HL-60/S4 treated with phorbol 12-myristate 13-acetate at 8.2 ng/mL for 4 days and 3 days (cell line): ENCODE measurements around the gene SCARB1.
"Not testable (repeated sequence)": the region's sequence is repeated elsewhere in the genome, so short reads cannot be mapped to it uniquely, and the experiment has no call there.

ENCODE experiments used
- in situ Hi-C: fragments of 300-500 bp; cut with MboI; formaldehyde crosslinking; loops from 2 replicates; pipeline ENCODE4 v1.15.0; 2022; ENCODE audit warnings: low sequenced_read_pairs

SCARB1 gene

GRCh38 chr12:124863416-124864325 is at the start of gene SCARB1:
Gene SCARB1, minus strand, starts transcription at chr12:124863864. Its CDS starts 144 bp downstream, at chr12:124863720.
- in situ Hi-C loops, result no loop called here

- in situ Hi-C loops, result not testable (repeated sequence)
These were observed 49.0 kb upstream of the SCARB1 start for GRCh38 chr12:124912529-124913287.

DNA sequence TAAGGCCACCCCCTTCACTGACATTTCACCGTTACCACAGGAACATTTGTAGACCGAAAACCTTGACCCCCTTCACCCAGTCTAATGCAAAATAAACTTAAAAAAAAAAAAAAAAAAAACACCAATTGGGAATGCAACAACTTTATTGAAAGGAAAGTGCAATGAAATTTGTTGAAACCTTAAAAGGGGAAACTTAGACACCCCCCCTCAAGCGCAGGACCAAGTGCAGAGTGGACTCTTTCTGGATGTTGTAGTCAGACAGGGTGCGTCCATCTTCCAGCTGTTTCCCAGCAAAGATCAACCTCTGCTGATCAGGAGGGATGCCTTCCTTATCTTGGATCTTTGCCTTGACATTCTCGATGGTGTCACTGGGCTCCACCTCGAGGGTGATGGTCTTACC is 47.9 kb upstream of the SCARB1 start:
- in situ Hi-C loops, result not testable (repeated sequence)

DNA sequence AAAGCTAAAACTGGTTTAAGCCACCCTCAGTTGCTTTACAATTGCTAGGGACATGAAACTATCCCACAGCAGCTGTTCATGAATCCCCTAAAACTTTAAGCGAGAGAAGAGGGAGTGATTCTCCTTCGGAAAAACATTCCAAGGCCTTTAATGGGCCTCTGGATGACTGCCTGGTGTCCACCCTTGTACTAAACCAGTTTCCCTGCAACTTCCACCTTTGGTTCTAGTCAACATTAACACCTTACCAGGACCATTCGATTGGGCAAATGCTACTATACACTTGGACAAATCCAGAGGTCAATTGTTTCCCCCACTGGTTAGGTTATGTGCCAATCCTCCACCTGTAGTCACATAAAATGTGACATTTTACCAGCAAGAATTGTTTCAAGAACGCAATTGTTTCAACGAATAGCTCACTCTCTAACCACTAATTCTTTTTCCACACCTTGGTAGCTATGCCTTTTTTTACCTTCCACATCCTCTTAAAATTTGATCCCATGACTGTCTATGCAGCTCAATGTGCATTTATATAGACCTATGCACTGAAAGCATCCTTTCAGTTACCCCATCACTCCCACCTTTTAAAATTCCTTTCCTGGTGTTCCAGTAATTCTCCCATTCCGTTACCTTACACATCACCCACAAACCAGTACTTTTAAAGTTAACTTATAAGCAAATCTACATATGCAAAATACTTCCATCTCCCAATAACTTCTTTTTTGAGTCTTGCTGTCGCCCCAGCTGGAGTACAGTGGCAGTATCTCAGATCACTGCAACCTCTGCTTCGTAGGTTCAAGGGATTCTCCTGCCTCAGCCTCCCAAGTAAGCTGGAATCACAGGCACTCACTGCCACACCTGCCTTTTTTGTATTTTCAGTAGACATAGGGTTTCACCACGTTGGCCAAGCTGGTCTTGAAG is 47.2 kb upstream of the SCARB1 start:
- in situ Hi-C loops, result no loop called here

DNA sequence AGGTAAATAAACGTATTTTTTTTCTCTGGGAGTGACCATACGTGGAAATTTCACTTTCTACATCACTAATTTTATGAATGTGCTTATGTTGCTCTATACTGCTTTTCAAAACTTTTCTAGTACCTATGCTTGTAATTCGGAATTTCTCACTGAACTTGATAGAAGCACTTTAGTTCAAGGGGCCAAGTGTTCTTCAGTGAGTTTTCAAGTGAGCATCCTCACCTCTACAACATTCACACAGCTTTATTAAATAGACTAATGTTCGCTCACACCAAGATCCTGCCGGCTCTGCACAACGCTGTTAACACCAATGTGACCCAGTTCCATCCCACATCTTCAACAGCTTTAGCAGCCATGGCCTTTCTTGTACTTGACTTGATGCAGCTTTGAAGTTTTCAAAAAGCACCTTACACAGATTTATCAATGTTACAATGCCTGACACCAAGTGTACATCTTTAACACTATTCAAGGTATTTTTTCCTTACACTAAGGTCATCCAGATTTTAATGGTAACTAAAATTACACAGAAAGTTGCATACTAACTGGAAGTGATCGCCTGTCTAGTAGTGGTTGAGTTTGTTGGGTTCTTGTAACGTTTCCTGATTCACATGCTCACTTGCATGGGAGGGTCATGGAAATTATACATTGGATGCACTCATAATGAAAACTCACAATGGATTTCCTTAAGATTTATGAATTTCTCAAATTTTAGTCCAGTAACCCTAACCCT is 46.3 kb upstream of the SCARB1 start:
- in situ Hi-C loops, result no loop called here

- in situ Hi-C loops, result no loop called here
These were observed 43.1 kb upstream of the SCARB1 start for GRCh38 chr12:124906606-124907261.

GRCh38 chr12:124904306-124905098 is 40.8 kb upstream of the SCARB1 start:
- in situ Hi-C loops, result no loop called here

DNA sequence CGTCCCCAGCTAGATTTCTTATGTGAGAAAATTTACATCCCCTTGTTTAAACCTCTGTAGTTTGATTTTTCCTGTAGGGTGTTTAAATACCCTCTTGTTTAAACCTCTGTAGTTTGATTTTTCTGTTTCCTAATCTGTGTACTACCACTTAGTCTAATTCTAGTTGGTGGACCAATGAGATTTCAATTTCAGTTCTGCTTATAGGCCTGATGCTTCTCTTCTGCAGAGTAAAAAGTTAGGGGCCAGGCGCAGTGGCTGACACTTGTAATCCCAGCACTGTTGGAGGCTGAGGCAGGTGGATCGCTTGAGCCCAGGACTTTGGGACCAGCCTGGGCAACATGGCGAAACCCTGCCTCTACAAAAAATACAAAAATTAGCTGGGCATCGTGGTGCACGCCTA is 39.3 kb upstream of the SCARB1 start:
- in situ Hi-C loops, result no loop called here

GRCh38 chr12:124901003-124901402 is 37.3 kb upstream of the SCARB1 start:
- in situ Hi-C loops, result no loop called here

- in situ Hi-C loops, result not testable (repeated sequence)
These were observed 36.7 kb upstream of the SCARB1 start for GRCh38 chr12:124900345-124900795.

DNA sequence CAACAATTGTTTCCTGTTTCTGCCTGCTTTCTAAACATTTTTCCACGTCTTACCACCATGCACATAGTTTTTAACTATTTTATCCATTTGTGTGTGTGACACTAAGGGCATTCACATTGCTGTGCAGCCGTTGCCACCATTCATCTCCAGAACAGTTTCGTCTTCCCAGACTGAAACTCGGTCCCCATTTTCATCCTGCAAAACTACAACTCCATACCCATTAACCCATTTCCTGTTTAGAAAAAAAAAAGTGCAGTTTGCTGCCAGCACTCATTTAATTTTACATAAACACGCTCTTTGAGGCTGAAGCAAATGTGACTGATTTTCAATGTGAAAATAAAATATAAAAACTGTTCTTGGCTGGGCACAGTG is 35.2 kb upstream of the SCARB1 start:
- in situ Hi-C loops, result no loop called here

GRCh38 chr12:124898200-124898922 is 34.7 kb upstream of the SCARB1 start:
- in situ Hi-C loops, result no loop called here

- in situ Hi-C loops, result no loop called here
These were observed 32.8 kb upstream of the SCARB1 start for GRCh38 chr12:124896461-124896860.

GRCh38 chr12:124893792-124894516 is 30.3 kb upstream of the SCARB1 start:
- in situ Hi-C loops, result no loop called here

DNA sequence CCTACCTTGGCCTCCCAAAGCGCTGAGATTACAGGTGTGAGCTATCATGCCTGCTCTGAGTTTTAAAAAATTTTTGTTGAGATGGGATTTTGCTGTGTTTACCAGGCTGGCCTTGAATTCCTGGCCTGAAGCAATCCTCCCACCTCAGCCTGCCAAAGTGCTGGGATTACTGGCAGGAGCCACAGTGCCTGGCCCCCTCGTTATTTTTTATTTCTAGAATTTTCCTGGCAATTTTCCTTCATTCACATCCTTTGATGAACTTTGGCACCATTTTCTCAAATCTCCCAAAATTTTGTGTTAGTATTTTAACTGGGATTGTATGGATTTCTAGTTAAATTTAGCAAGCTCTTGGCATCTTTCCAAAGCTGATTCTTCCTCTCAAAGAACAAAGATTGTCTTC is 24.6 kb upstream of the SCARB1 start:
- in situ Hi-C loops, result no loop called here

GRCh38 chr12:124887766-124888165 is 24.1 kb upstream of the SCARB1 start:
- in situ Hi-C loops, result not testable (repeated sequence)

DNA sequence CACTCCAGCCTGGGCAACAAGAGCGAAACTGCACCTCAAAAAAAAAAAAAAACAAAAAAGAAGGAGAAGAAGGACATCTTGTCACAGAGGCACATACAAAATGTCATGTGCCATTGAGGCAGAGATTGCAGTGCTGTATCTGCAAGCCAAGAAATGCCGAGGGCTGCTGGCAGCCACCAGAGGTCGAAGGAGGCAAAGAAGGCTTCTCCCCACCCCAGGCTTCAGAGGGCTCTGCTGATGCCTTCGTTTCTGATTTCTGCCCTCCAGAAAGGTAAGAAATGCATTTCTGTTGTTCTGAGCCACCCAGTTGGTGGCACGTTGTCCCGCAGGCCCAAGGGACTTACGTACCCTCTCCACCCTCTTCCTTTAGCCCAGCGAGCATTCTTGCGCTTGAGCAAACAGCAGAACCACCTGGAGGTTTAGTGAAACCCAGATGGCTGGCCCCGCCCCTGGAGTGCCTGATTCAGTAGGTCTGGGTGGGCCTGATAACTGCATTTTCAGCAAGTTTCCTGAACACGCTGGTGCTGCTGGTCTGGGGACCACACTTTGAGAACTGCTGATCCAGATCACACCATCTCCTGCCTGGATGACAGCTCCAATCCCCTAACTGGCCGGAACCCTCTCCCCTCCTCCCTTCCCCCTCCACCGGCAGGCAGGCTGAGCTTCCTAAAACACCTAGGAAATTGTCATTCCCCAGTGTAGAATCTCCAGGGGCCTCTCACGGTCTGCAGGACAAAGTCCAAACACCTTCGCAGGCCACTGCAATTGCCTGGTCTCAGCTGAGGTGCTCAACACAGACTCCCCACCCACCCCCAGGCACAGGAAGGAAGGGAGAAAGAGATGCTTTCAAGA is 21.1 kb upstream of the SCARB1 start:
- in situ Hi-C loops, result no loop called here
